Parathyroid adenoma (tissue), 2 donors: ENCODE results near the gene PNKP.

Experiments
- H2AFZ ChIP-seq: fragments of 300-600 bp; sonication (generic); one replicate; pipeline ENCODE4 v1.7.0; 2017; ENCODE audit warnings: antibody characterized with exemption, mild to moderate bottlenecking
- H3K27ac ChIP-seq: fragments of 300-600 bp; sonication (generic); one replicate; pipeline ENCODE4 v1.7.0; 2017
- H3K27me3 ChIP-seq: fragments of 300-600 bp; sonication (generic); one replicate; pipeline ENCODE4 v1.7.0; 2017; ENCODE audit warnings: low read length; ENCODE audit not compliant: control insufficient read depth, insufficient read depth
- H3K36me3 ChIP-seq: fragments of 300-600 bp; sonication (generic); one replicate; pipeline ENCODE4 v1.7.0; 2017; ENCODE audit warnings: low read length; ENCODE audit not compliant: control insufficient read depth, insufficient read depth
- H3K4me1 ChIP-seq: fragments of 300-600 bp; sonication (generic); one replicate; pipeline ENCODE4 v1.7.0; 2017; ENCODE audit warnings: control low read depth
- H3K4me2 ChIP-seq: fragments of 300-600 bp; sonication (generic); one replicate; pipeline ENCODE4 v1.7.0; 2017; ENCODE audit warnings: low read length
- H3K4me3 ChIP-seq: fragments of 300-600 bp; sonication (generic); one replicate; pipeline ENCODE4 v1.7.0; 2017; ENCODE audit warnings: low read depth, low read length
- H3K79me2 ChIP-seq: fragments of 300-600 bp; sonication (generic); one replicate; pipeline ENCODE4 v1.7.0; 2017; ENCODE audit warnings: control low read depth
- H3K9ac ChIP-seq: fragments of 300-600 bp; sonication (generic); one replicate; pipeline ENCODE4 v1.7.0; 2017; ENCODE audit warnings: mild to moderate bottlenecking
- H3K9me3 ChIP-seq: fragments of 300-600 bp; sonication (generic); one replicate; pipeline ENCODE4 v1.7.0; 2017; ENCODE audit warnings: low read length; ENCODE audit not compliant: control insufficient read depth
- CTCF ChIP-seq: fragments of 300-600 bp; sonication (generic); IDR thresholded peaks from one replicate; pipeline ENCODE4 v1.7.0; 2017; ENCODE audit warnings: antibody characterized with exemption, mild to moderate bottlenecking
- donor health status: primary hyperparathyroidism.

PNKP gene

GRCh38 chr19:49887665-49888509 lies 20.5 kb upstream of the PNKP start:
- no peak for TF ChIP-seq CTCF
- Histone ChIP-seq H3K9ac (no peak overlapping the region), H3K9me3 (no peaks in the 10 kb centered on the region), H3K79me2 (no peaks in the 10 kb centered on the region), H3K27me3 (no peaks in the 10 kb centered on the region), H3K36me3 (no peaks in the 10 kb centered on the region), H3K4me2 (no peak overlapping the region), H3K4me3 (no peak overlapping the region), H2AFZ (no peak overlapping the region), H3K4me1 (no peaks in the 10 kb centered on the region), H3K27ac (no peak overlapping the region)

- Histone ChIP-seq H3K27ac (no peak overlapping the region), H3K27me3 (no peaks in the 10 kb centered on the region), H3K4me3 (no peak overlapping the region), H3K4me2 (no peak overlapping the region), H3K4me1 (no peaks in the 10 kb centered on the region), H2AFZ (no peak overlapping the region), H3K9me3 (no peaks in the 10 kb centered on the region), H3K9ac (no peak overlapping the region), H3K36me3 (no peaks in the 10 kb centered on the region), H3K79me2 (no peaks in the 10 kb centered on the region)
- no peak for TF ChIP-seq CTCF
Observed at GRCh38 chr19:49887037-49887664, 19.8 kb upstream of the PNKP start.

GRCh38 chr19:49884760-49885159 lies 17.4 kb upstream of the PNKP start:
- Histone ChIP-seq H3K4me1 (no peaks in the 10 kb centered on the region), H3K9ac (no peak overlapping the region), H3K9me3 (no peaks in the 10 kb centered on the region), H2AFZ (no peak overlapping the region), H3K27ac (no peak overlapping the region), H3K27me3 (no peaks in the 10 kb centered on the region), H3K4me2 (no peak overlapping the region), H3K36me3 (no peaks in the 10 kb centered on the region), H3K79me2 (no peaks in the 10 kb centered on the region), H3K4me3 (no peak overlapping the region)
- TF ChIP-seq CTCF, result no peak

GRCh38 chr19:49884109-49884508 lies 16.7 kb upstream of the PNKP start:
- Histone ChIP-seq H3K27me3 (no peaks in the 10 kb centered on the region), H3K9ac (no peak overlapping the region), H3K79me2 (no peaks in the 10 kb centered on the region), H3K4me2 (no peak overlapping the region), H3K27ac (no peak overlapping the region), H3K4me3 (no peak overlapping the region), H2AFZ (no peak overlapping the region), H3K4me1 (no peaks in the 10 kb centered on the region), H3K36me3 (no peaks in the 10 kb centered on the region), H3K9me3 (no peaks in the 10 kb centered on the region)
- TF ChIP-seq CTCF, result no peak
